ENCODE data around the gene PLIN1.

The PLIN1 gene

GRCh38 chr15:89656116-89656815 is 22.9 kb downstream of the PLIN1 start:
- DNase-seq (ENCODE audit: low read depth), result no peak
- no peak overlapping the region for H3K4me3 ChIP-seq (ENCODE audit: low read depth, low read length)

GRCh38 chr15:89654847-89655805 is 24.0 kb downstream of the PLIN1 start, which contains the start of gene KIF7:
TSS of gene KIF7 (minus strand) at chr15:89655467. CDS start at chr15:89652930, 2,537 bp downstream.
- H3K4me3 ChIP-seq (ENCODE audit: low read depth, low read length), result peak within 1 kb of the TSS; percentile 70
- DNase-seq (ENCODE audit: low read depth), result no peak

- H3K4me3 ChIP-seq (ENCODE audit: low read depth, low read length), result peak overlapping the region; percentile 70
- no peak for DNase-seq (ENCODE audit: low read depth)
Observed at GRCh38 chr15:89654301-89654761, 24.8 kb downstream of the PLIN1 start.

GRCh38 chr15:89653578-89653977 is 25.6 kb downstream of the PLIN1 start:
- H3K4me3 ChIP-seq (ENCODE audit: low read depth, low read length), result no peak overlapping the region
- no peak for DNase-seq (ENCODE audit: low read depth)

GRCh38 chr15:89652666-89653065 is 26.5 kb downstream of the PLIN1 start:
- no peak for DNase-seq (ENCODE audit: low read depth)
- H3K4me3 ChIP-seq (ENCODE audit: low read depth, low read length), result no peak overlapping the region

GRCh38 chr15:89652131-89652530 is 27.0 kb downstream of the PLIN1 start:
- H3K4me3 ChIP-seq (ENCODE audit: low read depth, low read length), result no peak overlapping the region
- DNase-seq (ENCODE audit: low read depth), result no peak

GRCh38 chr15:89649716-89650115 is 29.5 kb downstream of the PLIN1 start:
- no peak overlapping the region for H3K4me3 ChIP-seq (ENCODE audit: low read depth, low read length)
- no peak for DNase-seq (ENCODE audit: low read depth)

GRCh38 chr15:89649013-89649625 is 30.0 kb downstream of the PLIN1 start:
- no peak overlapping the region for H3K4me3 ChIP-seq (ENCODE audit: low read depth, low read length)
- DNase-seq (ENCODE audit: low read depth), result no peak

GRCh38 chr15:89648106-89649012 is 30.8 kb downstream of the PLIN1 start:
- H3K4me3 ChIP-seq (ENCODE audit: low read depth, low read length), result no peak overlapping the region
- no peak for DNase-seq (ENCODE audit: low read depth)

GRCh38 chr15:89647191-89647851 is 31.8 kb downstream of the PLIN1 start:
- no peak overlapping the region for H3K4me3 ChIP-seq (ENCODE audit: low read depth, low read length)
- no peak for DNase-seq (ENCODE audit: low read depth)

GRCh38 chr15:89646416-89647141 is 32.6 kb downstream of the PLIN1 start:
- H3K4me3 ChIP-seq (ENCODE audit: low read depth, low read length), result no peak overlapping the region
- no peak for DNase-seq (ENCODE audit: low read depth)

- DNase-seq (ENCODE audit: low read depth), result no peak
Observed at GRCh38 chr15:89645680-89646079, 33.5 kb downstream of the PLIN1 start.

GRCh38 chr15:89642106-89642505 is 37.1 kb downstream of the PLIN1 start:
- no peak for DNase-seq (ENCODE audit: low read depth)
- H3K4me3 ChIP-seq (ENCODE audit: low read depth, low read length), result no peak overlapping the region

More at GRCh38 chr15:89645680-89646079, 33.5 kb downstream of the PLIN1 start:
- H3K4me3 ChIP-seq (ENCODE audit: low read depth, low read length), result no peak overlapping the region

- DNase-seq (ENCODE audit: low read depth), result no peak
Observed at GRCh38 chr15:89641053-89641452, 38.1 kb downstream of the PLIN1 start.

GRCh38 chr15:89640245-89640644 is 38.9 kb downstream of the PLIN1 start:
- no peak overlapping the region for H3K4me3 ChIP-seq (ENCODE audit: low read depth, low read length)
- no peak for DNase-seq (ENCODE audit: low read depth)

More at GRCh38 chr15:89641053-89641452, 38.1 kb downstream of the PLIN1 start:
- H3K4me3 ChIP-seq (ENCODE audit: low read depth, low read length), result no peak overlapping the region

- no peak for DNase-seq (ENCODE audit: low read depth)
- H3K4me3 ChIP-seq (ENCODE audit: low read depth, low read length), result no peak overlapping the region
Observed at GRCh38 chr15:89633585-89633984, 45.6 kb downstream of the PLIN1 start.

- H3K4me3 ChIP-seq (ENCODE audit: low read depth, low read length), result no peak overlapping the region
- no peak for DNase-seq (ENCODE audit: low read depth)
Observed at GRCh38 chr15:89632563-89633430, 46.4 kb downstream of the PLIN1 start.
